ENCODE measurements around the gene GNGT2. TPM values are rescaled to one million over a fixed set of nuclear protein-coding genes. Genes with fewer than 3 reads are reported as not detected.
"Not testable (repeated sequence)": the region's sequence is repeated elsewhere in the genome, so short reads cannot be mapped to it uniquely, and the experiment has no call there.

Gene GNGT2
- total RNA-seq, 2 donors from 2014 or later = 0.56 to 0.94 TPM

- DNase-seq = no peak
- no peak overlapping the region for H3K27ac ChIP-seq
- intact Hi-C loops (cut with DNase I) = loop anchor here (5.0 kb wide), 1 partner anchor 44 kb away; no protein-coding TSS in a partner anchor
These were observed 26.6 kb downstream of the GNGT2 start for GRCh38 chr17:49183801-49184200.

DNA sequence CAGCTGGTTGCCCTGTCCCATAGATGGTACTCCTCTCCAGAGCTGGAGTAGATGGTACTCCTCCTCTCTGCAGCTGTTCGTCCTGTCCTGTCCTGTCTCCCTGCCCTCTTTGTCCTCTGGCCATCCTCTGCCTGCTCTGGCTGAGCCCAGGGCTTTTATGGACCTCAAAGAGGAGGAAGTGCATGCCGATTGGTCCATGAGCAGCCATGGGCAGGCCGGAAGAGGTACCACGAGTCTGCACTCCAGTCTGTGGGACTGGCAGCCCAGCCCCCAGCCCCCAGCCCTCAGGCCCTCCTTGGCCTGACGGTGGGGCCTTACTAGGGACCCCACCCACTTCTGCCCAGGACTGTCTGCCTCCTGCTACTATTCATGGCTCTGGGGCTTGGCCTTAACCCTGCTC, 27.0 kb downstream of the GNGT2 start:
- intact Hi-C loops (cut with DNase I) = loop anchor here (5.0 kb wide), 1 partner anchor 44 kb away; no protein-coding TSS in a partner anchor
- TF ChIP-seq, protein P1, sequence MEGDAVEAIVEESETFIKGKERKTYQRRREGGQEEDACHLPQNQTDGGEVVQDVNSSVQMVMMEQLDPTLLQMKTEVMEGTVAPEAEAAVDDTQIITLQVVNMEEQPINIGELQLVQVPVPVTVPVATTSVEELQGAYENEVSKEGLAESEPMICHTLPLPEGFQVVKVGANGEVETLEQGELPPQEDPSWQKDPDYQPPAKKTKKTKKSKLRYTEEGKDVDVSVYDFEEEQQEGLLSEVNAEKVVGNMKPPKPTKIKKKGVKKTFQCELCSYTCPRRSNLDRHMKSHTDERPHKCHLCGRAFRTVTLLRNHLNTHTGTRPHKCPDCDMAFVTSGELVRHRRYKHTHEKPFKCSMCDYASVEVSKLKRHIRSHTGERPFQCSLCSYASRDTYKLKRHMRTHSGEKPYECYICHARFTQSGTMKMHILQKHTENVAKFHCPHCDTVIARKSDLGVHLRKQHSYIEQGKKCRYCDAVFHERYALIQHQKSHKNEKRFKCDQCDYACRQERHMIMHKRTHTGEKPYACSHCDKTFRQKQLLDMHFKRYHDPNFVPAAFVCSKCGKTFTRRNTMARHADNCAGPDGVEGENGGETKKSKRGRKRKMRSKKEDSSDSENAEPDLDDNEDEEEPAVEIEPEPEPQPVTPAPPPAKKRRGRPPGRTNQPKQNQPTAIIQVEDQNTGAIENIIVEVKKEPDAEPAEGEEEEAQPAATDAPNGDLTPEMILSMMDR (IDR thresholded peaks at IDR 0.05) = no peak

More at GRCh38 chr17:49183801-49184200, 26.6 kb downstream of the GNGT2 start:
- H3K9ac ChIP-seq (ENCODE audit: low read depth in 2 of 2, low read length in 2 of 2) = no peak overlapping the region
- H3K27me3 ChIP-seq = no peaks in the 10 kb centered on the region
- no peaks in the 10 kb centered on the region for H3K4me1 ChIP-seq
- H3K36me3 ChIP-seq = no peaks in the 10 kb centered on the region
- TF ChIP-seq, protein P1 (IDR thresholded peaks at IDR 0.05) = no peak
- no peak overlapping the region for H3K4me3 ChIP-seq
- no peaks in the 10 kb centered on the region for H3K9me3 ChIP-seq

GRCh38 chr17:49180998-49181635, 29.3 kb downstream of the GNGT2 start:
- TF ChIP-seq, protein P1 (IDR thresholded peaks at IDR 0.05) = no peak
- no peak overlapping the region for H3K27ac ChIP-seq
- H3K36me3 ChIP-seq = no peaks in the 10 kb centered on the region
- no peaks in the 10 kb centered on the region for H3K4me1 ChIP-seq
- H3K9me3 ChIP-seq = no peaks in the 10 kb centered on the region
- no peak for DNase-seq
- intact Hi-C loops (cut with DNase I) = loop anchor here (5.0 kb wide), 1 partner anchor 46 kb away; no protein-coding TSS in a partner anchor
- H3K9ac ChIP-seq (ENCODE audit: low read depth in 2 of 2, low read length in 2 of 2) = no peak overlapping the region
- H3K4me3 ChIP-seq = no peak overlapping the region
- H3K27me3 ChIP-seq = no peaks in the 10 kb centered on the region

More for the DNA sequence above, 27.0 kb downstream of the GNGT2 start:
- Histone ChIP-seq H3K9ac (ENCODE audit: low read depth in 2 of 2, low read length in 2 of 2) (no peak overlapping the region), H3K4me3 (no peak overlapping the region), H3K27me3 (no peaks in the 10 kb centered on the region), H3K27ac (no peak overlapping the region), H3K9me3 (no peaks in the 10 kb centered on the region), H3K4me1 (no peaks in the 10 kb centered on the region), H3K36me3 (no peaks in the 10 kb centered on the region)
- DNase-seq = no peak

GRCh38 chr17:49180303-49180702, 30.1 kb downstream of the GNGT2 start:
- H3K36me3 ChIP-seq = no peaks in the 10 kb centered on the region
- H3K9ac ChIP-seq (ENCODE audit: low read depth in 2 of 2, low read length in 2 of 2) = no peak overlapping the region
- peak; percentile 77 for DNase-seq
- H3K9me3 ChIP-seq = no peaks in the 10 kb centered on the region
- TF ChIP-seq, protein P1 (IDR thresholded peaks at IDR 0.05) = peak; percentile 81
- H3K27ac ChIP-seq = no peak overlapping the region
- intact Hi-C loops (cut with DNase I) = loop anchor here (5.0 kb wide), 1 partner anchor 47 kb away; no protein-coding TSS in a partner anchor
- H3K4me1 ChIP-seq = no peaks in the 10 kb centered on the region
- no peaks in the 10 kb centered on the region for H3K27me3 ChIP-seq
- no peak overlapping the region for H3K4me3 ChIP-seq

GRCh38 chr17:49175978-49176377, 34.4 kb downstream of the GNGT2 start:
- DNase-seq; H3K4me3 ChIP-seq; intact Hi-C loops (cut with DNase I); H3K9ac ChIP-seq (ENCODE audit: low read depth in 2 of 2, low read length in 2 of 2); H3K4me1 ChIP-seq; H3K9me3 ChIP-seq; H3K36me3 ChIP-seq; H3K27ac ChIP-seq; H3K27me3 ChIP-seq: not testable (repeated sequence)

DNA sequence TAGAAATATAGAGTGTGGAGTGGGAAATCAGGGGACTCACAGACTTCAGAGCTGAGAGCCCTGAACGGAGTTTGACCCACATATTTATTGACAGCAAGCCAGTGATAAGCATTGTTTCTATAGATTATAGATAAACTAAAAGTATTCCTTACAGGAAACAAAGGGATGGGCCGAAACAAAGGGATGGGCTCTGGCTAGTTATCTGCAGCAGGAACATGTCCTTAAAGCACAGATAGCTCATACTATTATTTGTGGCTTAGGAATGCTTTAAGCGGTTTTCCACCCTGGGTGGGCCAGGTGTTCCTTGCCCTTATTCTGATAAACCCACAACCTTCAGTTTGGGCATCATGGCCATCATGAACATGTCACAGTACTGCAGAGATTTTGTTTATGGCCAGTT, 39.7 kb downstream of the GNGT2 start:
- H3K4me3 ChIP-seq; H3K9ac ChIP-seq (ENCODE audit: low read depth in 2 of 2, low read length in 2 of 2); H3K9me3 ChIP-seq; H3K27me3 ChIP-seq; H3K36me3 ChIP-seq; H3K4me1 ChIP-seq; DNase-seq; H3K27ac ChIP-seq; intact Hi-C loops (cut with DNase I): not testable (repeated sequence)

All from colonic mucosa (tissue), 4 donors.